ENCODE results near the gene RPP25L.

GRCh38 chr9:34644766-34645314 lies 32.9 kb upstream of the RPP25L start:
- no peak for TF ChIP-seq POLR2A (IDR thresholded peaks at IDR 0.05)
- TF ChIP-seq CTCF (IDR thresholded peaks at IDR 0.05) = no peak

Data from transverse colon (tissue), 3 donors.